A673 (cell line): Measurements from ENCODE around the gene SCEL.

Experiments
- EZH2 ChIP-seq: fragments of 200-600 bp; sonication (generic); IDR thresholded peaks from 2 replicates; pipeline ENCODE4 v1.6.1; 2017; ENCODE audit warnings: borderline replicate concordance, low read depth, mild to moderate bottlenecking, mixed read lengths, antibody characterized with exemption, low read length; ENCODE audit not compliant: poor library complexity, severe bottlenecking
- TF ChIP-seq, protein P1 (sequence below): fragments of 300-800, 200-600 bp; sonication (generic); conservative IDR thresholded peaks from 2 replicates; pipeline ENCODE4 v1.5.1; 2017; ENCODE audit warnings: low read depth, mild to moderate bottlenecking, antibody characterized with exemption, low read length, moderate library complexity, mixed read lengths

DNA sequence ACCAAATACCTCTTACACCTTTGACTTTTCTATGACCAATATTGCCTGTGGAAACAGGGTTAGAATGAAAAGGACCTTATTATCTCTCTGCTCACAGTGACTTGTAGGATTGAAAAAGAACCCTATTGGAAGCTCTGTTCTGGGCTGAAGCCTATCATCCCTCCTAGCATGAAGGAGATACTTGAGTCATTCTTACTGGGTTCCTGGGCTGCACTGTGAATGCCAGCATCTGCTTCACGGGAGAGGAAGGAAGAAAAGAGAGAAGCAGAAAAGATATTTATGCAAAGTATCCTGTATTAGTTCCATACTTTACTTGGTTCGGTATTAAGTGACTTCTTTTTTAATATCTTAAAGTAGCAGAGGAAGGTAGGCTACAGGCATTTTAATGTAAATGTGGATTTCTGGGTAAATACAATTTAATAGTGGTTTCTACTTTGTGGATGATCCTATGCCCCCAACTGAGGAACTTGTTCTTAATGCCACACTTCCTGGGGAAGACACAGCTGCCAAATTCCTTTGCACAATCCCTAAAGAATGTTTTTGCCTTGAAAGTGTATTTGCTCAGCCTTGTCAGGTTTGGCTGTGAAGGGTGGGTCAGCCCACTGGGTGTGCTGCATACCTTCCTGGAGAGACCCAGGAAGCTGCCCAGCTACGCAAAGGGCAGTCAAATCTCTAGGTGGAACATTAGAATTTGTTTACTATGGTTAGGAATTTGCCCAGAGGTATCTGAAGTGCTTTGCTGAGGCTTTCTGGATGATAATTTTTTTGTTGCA, 13.7 kb upstream of the SCEL start:
- TF ChIP-seq, protein P1, sequence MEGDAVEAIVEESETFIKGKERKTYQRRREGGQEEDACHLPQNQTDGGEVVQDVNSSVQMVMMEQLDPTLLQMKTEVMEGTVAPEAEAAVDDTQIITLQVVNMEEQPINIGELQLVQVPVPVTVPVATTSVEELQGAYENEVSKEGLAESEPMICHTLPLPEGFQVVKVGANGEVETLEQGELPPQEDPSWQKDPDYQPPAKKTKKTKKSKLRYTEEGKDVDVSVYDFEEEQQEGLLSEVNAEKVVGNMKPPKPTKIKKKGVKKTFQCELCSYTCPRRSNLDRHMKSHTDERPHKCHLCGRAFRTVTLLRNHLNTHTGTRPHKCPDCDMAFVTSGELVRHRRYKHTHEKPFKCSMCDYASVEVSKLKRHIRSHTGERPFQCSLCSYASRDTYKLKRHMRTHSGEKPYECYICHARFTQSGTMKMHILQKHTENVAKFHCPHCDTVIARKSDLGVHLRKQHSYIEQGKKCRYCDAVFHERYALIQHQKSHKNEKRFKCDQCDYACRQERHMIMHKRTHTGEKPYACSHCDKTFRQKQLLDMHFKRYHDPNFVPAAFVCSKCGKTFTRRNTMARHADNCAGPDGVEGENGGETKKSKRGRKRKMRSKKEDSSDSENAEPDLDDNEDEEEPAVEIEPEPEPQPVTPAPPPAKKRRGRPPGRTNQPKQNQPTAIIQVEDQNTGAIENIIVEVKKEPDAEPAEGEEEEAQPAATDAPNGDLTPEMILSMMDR, result peak; percentile 32; the same call in 1 of the 2 replicates
- TF ChIP-seq EZH2, result no peak
